Activated CD8-positive, alpha-beta memory T cell treated with anti-CD3 and anti-CD28 coated beads, Interleukin-2, amount 50 U/mL, for 48 hours (primary cell): ENCODE data around the gene FGF1.

Source experiments
- DNase-seq: peaks from one replicate; pipeline ENCODE4 v3.0.0-alpha.2; 2020

The FGF1 gene

GRCh38 chr5:142608081-142608480 lies 77.8 kb downstream of the FGF1 start:
- no peak for DNase-seq

DNA sequence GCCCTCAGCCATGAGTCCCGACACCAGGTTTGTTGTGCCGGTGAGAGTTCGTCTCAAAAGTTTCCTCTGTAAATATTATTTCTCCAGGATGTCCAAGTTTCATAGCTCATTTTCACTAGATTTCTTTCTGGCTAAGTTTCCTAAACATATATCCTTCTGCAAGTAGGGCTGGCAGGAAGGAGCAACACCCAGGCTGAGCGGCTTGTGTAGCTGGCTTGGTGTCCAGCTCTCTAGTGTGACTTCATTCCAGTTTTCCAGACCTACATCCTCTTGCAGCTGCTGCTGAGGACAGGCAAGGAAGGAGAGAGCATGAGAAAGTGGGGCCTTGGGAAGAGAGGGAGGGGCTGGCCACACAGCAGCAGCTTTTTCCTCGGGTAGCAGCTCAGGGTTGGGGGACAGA lies 80.3 kb downstream of the FGF1 start:
- DNase-seq: no peak

GRCh38 chr5:142602720-142603245 lies 83.1 kb downstream of the FGF1 start:
- no peak for DNase-seq

DNA sequence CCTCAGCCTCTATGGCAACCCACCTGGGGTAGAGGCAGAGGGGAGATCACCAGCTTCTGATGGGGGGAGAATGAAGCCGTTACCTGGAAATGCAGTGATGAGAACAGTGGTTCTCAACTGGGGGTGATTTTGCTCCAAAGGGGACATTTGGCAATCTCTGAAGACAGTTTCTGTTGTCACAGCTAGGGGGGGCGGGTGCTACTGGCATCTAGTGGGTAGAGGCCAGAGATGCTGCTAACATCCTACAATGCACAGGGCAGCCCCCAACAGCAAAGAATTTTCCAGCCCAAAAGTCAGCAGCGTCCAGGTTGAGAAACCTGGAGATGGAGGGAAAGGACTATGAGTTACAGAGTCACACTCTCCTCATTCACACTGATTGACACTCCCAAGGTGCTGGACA lies 84.5 kb downstream of the FGF1 start:
- no peak for DNase-seq

DNA sequence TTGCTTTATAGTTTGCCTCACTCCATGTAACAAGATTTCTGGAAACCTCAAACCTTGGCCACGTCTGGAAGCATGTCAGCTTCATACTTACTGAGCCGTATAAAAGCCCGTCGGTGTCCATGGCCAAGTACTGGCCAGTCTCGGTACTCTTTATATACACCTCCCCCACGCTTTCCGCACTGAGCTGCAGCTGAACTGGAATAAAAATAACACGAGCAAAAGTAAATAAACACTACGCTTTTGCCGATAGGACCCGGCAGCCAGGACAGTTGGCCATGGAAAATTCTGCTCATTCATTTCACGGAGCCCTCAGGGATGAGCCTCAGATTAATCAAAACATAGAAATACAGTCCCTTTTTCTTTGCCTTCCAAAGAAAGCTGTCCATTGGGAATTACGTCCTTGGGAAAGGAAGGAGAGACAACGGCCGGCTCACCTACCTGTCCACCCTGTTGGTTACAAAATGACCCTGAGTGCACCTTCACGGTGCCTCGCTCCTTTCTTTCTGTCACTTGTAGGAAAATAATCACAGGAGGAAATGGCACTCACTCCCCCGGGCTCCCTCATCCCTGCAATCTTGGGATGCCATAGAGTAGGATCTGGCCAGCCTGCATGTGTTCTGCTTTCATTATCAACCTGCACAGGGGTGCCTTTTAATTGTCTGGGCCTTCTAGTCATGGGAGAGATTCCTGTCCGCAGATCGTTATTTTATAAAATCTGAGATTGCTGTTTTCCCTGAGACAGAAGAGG lies 85.1 kb downstream of the FGF1 start:
- DNase-seq: no peak

- DNase-seq: no peak
These were observed 85.8 kb downstream of the FGF1 start for GRCh38 chr5:142600092-142600491.

DNA sequence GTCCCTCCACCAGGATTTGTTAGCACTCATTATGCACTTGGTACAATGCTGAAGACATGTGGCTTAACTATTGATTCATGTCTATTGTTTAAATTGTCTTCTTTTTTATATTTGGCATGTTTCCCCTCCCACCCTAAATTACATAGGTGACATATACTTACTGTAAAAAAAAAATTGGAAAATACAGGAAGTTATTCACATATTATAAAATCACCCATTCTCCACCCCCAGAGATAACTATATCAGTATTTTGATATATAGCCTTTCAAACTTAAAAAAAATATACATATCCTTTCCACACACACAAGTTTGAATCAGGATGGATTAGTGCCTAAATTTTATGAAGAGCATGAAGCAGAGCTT lies 87.6 kb downstream of the FGF1 start:
- DNase-seq: no peak

DNA sequence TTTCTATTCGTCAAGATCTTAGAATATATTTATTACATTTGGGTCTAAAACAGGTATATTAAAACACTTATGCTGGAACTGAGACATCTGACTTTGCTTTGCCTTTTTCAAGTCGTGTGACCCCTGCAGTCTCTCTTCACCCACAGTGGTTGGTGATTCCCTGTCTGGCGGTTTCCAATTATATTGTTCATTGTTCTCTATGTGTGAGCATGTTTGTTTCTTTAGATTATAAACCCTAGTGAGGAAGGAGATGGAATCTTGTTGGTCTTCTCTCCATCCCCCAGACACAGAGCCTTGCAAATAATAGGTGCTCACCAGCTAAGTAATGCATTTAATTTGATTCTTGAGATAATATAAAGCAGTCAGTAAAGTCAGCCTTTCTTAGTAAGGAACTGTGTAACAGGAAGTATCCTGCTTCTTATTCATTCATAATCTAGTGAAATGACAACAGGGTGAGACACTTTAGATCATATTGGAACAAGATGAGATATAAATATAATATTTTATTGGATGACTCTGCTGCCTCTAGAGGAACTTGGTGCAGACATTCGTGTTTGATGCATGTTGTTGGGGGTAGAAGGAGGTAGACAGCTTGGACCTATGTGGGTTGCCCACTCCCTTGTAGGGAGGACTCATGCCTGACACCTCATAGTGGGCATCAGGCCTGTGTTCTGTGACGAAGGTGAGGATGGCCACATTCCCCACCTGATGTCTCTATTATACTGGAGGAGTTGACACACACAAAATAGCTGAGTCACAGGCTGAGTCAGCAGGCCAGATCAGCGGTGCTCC lies 88.1 kb downstream of the FGF1 start:
- DNase-seq: no peak

GRCh38 chr5:142597025-142597424 lies 88.9 kb downstream of the FGF1 start:
- no peak for DNase-seq

- DNase-seq: no peak
These were observed 93.5 kb downstream of the FGF1 start for GRCh38 chr5:142592365-142592764.

DNA sequence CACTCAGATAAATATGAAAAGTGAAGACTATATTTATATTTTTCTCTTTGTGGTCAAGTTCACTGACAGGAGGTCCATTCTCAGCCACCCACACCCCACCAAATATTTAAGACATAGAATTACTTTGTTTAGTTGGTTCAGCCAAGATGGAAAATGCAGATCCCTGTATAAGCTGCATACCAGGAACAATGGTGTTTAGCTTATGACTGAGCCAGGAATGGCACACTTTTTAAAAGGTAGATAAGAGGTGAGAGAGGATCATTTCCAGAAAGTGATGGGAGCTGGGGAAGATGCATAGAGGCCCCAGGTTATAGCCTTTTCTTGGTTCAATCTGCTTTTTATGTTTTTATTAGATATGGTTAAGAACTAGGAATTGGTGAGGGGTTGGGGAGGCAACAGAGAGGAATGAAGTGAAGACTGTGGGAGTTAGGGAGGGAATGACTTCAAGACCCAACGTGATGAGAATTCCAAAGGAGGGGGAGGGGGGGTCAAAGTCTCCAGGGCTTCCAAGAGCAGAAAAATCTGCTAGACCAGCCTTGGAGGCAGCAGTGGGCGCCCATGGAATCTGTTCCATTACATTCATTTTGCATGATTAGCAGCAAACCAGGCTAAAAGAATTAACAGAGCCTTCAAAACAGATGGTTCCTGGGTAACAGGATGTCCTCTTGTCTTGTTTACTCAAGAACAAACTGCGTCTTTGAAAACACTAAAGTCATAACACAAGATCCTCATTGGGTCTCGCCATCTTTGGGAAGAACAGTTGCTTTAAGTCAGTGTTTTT lies 95.2 kb downstream of the FGF1 start:
- no peak for DNase-seq

DNA sequence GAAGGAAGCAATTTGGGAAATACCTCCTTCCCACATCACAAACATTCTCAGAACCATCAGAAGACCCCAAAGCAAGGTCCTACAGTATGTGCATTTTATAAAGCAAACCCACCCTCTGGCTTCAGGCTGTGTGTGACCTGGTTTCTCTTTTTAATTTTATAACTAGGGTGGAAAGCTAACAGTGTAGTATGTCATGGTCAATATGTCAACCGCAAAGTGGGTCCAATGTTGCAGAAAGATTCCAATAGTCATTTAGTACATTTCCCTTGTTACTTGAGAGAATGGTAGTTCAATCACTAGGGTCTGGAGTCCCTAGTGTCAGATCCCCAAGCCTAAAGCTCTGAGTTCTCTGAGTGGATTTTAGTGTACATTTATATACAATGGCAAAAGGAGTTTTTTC lies 96.2 kb downstream of the FGF1 start:
- DNase-seq: no peak

DNA sequence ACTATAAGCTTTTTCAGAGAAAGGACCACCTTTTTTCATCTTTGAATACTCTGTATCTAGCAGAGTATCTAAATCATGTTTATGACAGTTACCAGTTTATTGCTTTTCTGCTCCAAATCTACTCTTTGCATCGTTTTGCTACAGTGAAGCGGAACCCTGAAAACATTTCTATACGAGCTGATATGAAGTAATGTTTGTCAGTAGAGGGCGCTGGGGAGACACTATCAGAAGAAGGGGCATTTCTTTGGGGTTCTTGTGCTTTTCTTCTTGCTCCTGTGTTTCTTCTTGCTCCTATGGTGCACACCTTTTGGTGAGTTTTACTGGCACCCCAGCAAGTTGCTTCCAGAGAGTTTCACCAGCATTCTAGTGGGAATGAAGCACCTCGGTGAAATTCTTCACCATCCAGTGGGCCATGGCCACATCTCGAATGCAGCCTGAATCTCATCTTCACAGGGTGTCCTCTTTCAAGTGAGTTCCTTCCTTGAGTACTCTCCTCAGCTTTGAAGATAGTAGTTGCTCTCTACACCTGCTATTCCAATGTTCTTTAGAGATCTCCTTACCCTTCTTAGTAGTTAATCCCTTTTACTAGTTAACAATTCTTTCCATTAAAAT lies 98.4 kb downstream of the FGF1 start:
- DNase-seq: no peak

- DNase-seq: no peak
These were observed 99.3 kb downstream of the FGF1 start for GRCh38 chr5:142586552-142586951.

DNA sequence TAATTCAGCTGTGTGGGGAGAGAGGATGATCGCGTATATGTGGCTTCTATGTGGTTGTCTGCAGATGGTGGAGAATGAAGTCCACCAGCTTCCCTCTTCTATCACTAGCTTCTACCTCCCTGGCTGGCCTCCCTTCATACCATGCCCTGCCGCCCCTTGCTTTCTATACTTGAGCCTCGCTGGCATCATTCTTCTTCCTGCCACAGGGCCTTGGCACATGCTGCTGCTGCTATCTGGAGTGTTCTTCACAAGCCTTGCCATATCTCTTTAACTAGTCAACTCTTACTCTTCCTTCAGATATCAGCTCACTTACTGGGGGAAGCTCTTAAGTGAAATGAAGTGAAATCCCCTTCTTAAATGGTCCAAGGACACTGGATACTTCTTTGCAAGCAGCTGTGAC lies 100.4 kb downstream of the FGF1 start:
- no peak for DNase-seq

DNA sequence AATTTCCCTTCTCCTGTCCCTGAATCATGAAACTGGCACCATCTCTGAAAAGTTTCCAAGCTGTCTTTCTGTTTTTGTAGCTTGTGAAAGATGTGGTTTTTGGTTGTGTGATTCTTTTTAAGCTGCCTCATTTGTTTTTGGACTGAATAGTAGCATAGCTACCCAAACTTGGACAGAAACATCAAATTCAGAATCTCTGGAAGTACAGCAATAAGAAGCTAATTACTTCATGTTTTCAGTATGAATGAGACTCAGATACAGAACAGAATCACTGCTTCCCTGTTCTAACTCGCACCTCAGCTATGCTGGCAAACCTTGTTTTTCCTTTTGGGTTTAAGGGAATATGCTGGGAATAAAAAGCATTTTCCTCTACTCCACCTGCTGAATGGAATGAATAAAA lies 101.0 kb downstream of the FGF1 start:
- DNase-seq: no peak

DNA sequence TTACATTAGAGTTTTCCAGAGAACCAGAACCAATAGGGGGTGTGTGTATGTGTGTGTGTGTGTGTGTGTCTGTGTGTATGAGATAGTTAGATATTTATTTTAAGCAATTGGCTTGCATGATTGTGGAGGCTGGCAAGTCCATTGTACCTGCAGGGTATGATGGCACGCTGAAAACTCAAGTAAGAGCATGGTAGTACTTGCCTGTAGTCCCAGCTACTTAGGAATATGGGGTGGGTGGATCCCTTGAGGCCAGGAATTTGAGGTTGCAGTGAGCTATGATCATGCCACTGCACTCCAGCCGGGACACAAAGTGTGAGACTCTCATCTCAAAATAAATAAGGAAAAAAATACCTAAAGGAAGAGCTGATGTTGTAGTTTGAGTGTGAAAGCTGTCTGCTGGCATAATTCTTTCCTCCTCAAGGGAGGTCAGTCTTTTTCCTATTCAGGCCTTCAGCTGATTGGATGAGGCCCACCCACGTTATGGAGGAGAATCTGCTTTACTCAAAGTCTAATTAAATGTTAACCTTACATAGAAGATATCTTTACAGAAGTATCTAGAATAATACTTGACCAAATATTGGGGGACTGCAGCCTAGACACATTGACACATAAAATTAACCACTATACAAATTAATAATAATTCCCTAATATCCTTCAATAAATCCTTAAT lies 107.6 kb downstream of the FGF1 start:
- no peak for DNase-seq

- DNase-seq: no peak
These were observed 109.1 kb downstream of the FGF1 start for GRCh38 chr5:142576804-142577203.

GRCh38 chr5:142576303-142576702 lies 109.6 kb downstream of the FGF1 start:
- DNase-seq: no peak

GRCh38 chr5:142572006-142572405 lies 113.9 kb downstream of the FGF1 start:
- no peak for DNase-seq

DNA sequence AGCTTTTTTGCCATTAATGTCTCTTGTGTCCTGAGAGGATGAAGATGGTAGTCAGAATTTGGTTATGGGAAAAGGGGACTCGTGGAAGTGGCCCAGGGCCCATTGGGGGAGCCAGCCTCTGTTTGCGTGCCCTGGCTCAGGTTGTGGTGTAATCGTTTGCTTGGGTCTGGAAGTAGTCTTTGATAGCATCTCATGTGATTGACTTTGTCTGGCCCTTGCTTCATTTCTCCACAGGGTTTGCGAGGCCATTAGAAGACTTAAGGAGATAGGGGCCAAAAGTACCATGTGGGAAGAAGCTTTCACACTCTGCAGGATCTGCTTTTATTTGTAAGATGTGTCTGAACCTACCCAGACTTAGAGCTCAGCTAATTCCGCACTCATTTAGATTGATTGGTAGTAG lies 114.5 kb downstream of the FGF1 start:
- DNase-seq: no peak

DNA sequence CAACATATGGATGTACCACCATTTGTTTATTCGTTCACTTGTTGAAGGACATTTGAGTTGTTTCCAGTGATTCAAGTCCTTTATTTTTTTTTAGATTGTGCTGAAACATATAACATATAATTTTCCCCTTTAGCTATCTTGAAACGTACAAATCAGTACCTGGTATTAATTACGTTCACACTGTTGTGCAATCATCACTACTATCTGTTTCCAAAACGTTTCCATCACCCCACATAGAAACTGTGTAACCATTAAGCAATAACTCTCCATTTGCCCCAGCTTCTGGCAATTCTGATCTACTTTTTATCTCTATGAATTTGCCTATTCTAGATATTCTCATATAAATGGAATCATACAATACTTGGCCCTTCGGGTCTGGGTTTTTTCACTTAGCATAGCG lies 116.0 kb downstream of the FGF1 start:
- no peak for DNase-seq

- DNase-seq: no peak
These were observed 116.9 kb downstream of the FGF1 start for GRCh38 chr5:142568996-142569335.
